HG03565 (cell line): ENCODE data around the gene NLGN1.

Experiments
- ATAC-seq: cut with Tn5 transposase; IDR thresholded peaks from one replicate; pipeline ENCODE4 v1.9.1; 2021; ENCODE audit warnings: mild to moderate bottlenecking, moderate library complexity; ENCODE audit not compliant: unreplicated experiment

NLGN1 gene

DNA sequence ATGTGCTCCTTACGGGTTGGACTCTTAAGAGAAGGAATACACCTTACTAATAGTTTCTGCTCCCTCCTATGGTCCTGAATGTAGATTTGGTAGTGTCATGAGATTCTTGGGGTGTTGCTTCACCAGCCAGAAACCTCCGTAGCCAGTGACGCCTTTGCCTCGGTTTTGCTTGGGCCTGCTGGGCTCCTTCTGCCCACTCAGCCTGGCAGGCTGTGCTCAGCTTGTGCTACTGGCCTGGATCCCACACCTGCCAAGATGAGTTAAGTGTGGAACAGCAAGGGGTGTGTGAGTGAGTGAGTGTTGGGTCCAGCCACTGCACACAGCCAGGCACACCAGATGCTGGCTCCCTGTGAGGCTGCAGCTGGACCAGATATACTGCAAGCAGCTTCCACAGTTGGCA is 560.1 kb downstream of the NLGN1 start:
- no peak for ATAC-seq

DNA sequence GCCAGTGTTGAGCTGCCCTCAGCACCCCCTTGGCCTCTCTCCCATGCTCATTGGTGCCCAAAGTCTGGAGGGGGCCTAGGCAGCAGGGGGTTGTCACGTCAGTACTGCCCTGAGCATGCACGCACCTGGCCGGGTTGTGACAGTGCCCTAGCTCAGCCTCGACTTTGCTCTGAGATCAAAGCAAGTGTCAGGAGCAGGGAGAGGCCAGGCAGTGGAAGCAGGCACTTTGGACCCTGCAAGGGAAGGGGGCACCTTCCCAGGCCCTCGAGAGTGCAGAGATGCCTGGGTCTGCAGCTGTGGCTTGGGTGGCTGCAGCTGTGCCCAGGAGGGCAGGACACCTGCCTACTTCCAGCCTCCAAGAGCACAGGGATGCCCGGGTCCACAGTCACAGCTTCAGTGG is 561.3 kb downstream of the NLGN1 start:
- ATAC-seq = no peak

- no peak for ATAC-seq
Measured at GRCh38 chr3:173970281-173970680, 572.7 kb downstream of the NLGN1 start.

DNA sequence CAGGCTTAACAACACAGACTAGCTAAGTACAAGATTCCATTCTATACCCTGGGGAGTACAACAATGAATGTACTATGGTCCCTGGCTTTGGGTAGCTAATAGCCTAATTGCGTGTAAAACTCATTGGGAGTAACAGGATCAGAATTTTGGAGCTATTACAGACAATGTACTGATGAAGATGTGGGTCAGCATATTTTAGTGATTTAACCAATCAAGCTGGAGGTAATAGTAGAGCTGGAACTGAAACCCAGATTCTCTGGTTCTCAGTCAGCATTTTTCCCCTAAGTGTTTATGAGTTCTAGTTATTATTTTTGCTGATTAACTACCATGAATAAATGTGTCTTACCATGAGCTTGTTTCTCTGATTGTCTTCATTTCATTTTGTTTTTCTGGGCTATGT is 578.7 kb downstream of the NLGN1 start:
- no peak for ATAC-seq

DNA sequence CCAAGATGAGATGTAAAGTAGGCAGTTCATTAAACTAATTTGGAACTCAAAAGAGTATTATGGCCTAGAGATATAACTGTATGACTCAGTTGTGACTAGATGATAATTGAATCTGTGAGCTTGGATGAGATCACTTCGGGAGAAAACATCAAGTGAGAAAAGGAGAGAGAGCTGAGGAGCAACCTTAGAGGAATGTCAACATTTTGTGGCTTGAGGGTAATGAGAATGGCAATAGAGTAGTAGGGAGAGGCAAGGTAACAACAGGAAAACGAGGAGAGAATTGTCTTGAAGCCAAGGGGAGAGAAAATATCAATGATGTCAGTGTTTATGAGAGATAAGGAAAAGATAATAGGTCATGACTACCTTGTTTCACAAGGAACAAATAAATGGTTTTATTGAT is 580.2 kb downstream of the NLGN1 start:
- no peak for ATAC-seq

DNA sequence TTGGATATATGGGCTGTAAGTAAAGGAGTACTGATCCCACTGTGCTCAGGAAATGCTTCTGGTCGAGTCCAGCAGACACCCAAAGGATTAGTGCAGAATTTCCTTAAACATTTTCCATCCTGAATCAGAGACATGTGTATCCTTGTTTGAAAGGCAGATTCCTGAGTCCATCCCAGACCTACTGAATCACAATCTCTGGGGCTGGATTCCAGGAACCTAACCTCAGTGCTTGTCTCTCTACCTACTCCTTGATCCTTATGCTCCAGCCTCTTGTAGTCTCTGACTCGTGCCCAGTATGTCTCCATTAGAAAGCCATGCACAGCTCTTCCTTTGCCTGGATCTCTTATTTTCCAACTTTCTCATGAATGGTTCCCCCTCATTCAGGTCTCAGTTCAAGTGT is 585.8 kb downstream of the NLGN1 start:
- ATAC-seq = no peak

DNA sequence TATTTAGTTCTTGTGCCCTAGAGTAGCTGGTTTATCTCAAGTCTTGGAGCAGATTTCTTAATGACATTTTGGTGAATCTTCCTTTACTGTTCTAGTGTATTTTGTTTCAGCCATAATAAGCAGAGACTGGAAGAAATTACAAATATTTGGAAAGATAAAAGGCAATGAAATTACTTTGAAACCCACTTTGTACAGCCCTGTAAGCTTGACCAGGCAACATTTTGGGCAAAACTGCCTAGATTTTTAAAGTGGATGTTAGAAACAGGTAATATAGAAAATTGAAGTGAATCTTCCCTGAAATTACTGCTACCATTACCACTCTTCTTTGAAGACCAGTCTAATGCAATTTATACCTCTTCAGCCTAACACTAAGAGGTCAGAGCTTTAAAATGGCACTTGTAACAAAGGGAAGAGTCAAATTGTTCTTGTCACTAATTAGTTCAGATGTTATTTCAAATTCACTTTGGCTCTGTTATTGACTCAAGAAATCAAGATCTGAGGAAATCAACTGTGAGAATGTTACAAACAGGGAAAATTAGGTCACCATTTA is 589.4 kb downstream of the NLGN1 start:
- ATAC-seq = no peak

DNA sequence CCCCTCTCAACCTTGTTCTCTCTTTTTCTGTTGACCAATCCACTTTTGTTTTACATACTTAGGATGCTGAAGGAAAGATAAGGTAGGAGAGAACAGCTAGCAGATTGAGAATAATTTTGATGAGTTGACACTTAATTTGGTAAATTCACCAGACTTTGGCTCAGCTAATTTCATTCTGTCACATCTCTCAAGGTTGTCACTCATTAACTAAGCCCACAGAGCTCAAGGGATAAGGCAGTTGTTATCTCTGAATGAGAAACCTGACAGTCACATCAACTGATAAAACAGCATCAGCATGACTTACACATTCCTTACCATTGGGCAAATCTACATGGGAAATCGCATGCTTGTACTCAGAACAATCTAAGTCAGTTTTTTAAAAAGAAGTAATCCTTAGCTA is 591.4 kb downstream of the NLGN1 start:
- ATAC-seq = no peak

- ATAC-seq = no peak
Measured at GRCh38 chr3:173992416-173992815, 594.9 kb downstream of the NLGN1 start.

DNA sequence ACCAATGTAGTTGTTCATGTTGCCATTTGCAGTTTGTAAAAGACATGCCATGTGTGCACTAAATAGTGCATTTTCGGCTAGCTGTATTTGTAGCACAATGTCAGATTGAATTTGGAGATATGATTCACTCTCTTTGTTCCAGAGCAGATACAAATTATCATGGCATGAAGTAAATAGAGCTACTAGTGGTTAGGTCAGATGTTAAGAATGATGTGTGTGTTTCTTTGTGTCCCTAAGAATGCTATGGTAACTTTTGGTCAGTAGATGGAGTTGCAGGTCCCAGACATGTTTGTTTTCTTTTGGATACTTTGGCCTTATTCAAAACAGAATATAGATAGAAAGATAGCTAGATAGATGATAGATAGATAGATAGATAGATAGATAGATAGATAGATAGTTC is 595.8 kb downstream of the NLGN1 start:
- no peak for ATAC-seq

DNA sequence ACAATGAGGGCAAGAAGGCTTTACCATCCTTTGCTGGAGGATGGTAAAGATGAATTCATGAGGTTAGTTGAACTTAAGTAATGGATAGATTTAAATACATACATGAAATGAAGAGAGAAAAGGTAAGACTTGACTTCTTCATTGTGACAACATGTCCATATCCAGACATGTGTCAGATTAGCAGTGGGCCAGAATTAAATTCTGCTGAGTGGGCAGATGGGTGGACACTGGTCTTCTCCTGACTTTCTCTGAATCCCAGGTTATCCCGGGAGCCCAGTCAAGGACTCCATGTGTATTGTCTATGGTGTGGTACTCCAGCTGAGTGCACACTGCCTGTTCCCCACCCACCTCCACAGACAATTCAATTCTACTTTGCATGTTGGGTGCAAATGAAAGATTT is 603.1 kb downstream of the NLGN1 start:
- ATAC-seq = no peak

GRCh38 chr3:174002543-174002942 is 605.0 kb downstream of the NLGN1 start:
- ATAC-seq = no peak

DNA sequence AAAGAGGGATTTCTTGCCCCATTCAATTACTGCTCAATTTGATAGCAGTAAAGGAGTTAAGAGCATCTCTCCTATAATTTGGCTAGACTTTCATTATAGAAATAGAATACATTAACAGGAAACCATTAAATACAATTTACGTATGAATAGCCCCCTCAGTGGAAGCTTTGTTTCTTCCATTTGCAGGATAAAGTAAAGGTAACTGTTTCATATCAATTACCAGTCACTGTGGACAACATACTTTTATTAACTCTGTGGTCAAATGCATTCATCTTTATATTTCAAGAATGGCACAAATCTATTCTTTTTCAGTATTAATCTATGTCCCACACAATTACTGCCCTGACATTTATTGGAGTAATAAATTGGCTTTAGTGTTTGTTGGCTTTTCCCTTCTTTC is 613.4 kb downstream of the NLGN1 start:
- no peak for ATAC-seq

GRCh38 chr3:174016186-174016585 is 618.6 kb downstream of the NLGN1 start:
- no peak for ATAC-seq

DNA sequence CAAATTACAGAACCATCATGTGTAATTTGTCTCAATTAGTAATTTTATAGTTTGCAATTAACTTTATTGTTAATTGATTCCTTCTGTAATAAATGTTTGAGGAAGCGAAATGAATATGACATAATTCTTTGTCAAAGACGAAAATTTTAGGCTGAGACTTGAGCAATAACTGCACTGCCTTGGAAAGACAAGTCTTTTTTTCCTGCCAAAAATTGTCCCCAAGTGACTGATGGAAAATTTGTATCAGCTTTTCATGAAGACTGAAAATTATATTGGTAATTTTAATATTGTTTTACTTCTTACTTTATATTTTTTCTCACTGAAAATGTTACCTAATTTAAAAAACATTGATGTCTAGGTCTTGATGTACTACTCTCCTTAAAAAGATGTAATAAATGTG is 622.6 kb downstream of the NLGN1 start:
- ATAC-seq = no peak

DNA sequence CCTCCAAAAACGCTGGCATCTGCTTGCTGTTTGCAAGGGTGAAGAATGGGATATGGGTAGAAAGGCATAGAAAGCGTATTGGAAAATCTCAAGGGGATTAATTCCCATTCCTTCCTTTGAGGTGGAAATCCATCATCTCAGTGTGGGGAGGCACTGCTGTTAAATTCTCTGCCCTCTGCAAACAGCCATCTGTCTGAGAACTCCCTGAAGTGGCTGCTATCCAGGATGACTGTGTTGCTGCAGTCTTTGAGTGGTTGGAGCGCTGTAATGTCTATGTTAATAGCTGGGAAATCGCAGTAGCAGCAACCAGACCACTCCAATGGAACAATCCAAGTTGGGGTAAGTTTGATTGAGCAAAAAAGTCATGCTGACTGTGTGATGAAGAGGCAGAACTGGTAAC is 625.9 kb downstream of the NLGN1 start:
- ATAC-seq = no peak

- ATAC-seq = no peak
Measured at GRCh38 chr3:174028673-174029072, 631.1 kb downstream of the NLGN1 start.

GRCh38 chr3:174035328-174035886 is 637.9 kb downstream of the NLGN1 start:
- ATAC-seq = no peak

DNA sequence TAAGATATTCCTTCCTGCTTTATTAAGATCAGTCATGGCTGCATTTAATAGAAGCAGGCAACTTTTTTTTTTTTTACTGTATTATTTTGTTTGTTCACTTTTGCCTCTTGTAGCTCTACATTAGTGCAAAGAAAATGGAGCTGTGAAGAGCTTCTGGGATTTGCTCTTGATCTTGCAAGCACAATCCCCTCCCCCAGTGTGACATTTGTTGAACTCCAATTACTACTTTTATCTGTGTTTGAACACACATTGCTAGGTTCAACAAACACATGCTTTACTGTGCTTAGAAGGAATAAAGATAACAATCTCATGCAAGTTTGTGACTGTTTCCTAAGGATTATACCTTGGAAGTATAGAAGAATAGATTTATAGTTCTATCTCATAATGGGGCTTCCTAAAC is 648.8 kb downstream of the NLGN1 start:
- no peak for ATAC-seq

DNA sequence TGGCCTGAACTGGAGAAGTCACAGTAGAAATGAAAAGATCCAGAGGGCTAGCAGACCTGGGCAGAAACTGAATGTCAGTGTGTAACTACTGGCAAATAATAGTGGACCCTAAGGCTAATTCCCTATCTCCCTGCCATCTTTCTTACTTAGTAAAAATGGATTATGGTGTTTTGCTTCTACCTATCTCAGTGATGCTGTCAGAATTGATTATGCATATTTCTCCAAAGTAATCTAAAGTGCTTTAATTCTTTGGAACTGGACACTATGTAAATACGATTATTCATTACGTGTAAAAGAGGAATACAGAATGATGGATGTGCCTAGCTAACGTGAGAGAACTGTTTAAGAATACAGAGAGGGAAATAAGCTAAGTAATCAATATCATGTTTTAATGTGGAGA is 651.9 kb downstream of the NLGN1 start:
- ATAC-seq = no peak

- ATAC-seq = no peak
Measured at GRCh38 chr3:174051191-174051590, 653.6 kb downstream of the NLGN1 start.

- no peak for ATAC-seq
Measured at GRCh38 chr3:174058804-174059203, 661.3 kb downstream of the NLGN1 start.

DNA sequence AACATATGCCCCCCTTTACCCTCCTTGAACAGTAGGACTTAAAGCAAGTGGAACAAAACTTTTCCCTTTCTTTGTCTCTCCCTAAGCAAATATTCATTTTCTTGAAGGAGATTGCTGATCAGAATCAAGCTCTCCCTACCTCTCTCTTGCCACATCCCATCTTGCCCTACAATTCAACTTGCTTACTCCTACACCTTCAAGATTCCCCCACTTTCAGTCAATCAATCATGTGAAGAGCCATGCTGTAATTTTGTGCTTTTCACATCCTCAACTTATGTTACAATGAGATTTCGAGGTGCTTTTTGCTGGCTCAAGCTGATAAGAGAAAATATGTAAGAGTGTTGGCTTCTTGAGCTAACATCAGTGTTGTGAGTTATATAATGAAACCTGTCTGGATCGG is 662.9 kb downstream of the NLGN1 start:
- no peak for ATAC-seq
